HG02798 (cell line): ENCODE measurements around the gene NTSR2.

ENCODE experiments used
- ATAC-seq: cut with Tn5 transposase; IDR thresholded peaks from one replicate; pipeline ENCODE4 v1.9.1; 2021; ENCODE audit warnings: mild to moderate bottlenecking; ENCODE audit not compliant: unreplicated experiment, poor library complexity

NTSR2 gene

DNA sequence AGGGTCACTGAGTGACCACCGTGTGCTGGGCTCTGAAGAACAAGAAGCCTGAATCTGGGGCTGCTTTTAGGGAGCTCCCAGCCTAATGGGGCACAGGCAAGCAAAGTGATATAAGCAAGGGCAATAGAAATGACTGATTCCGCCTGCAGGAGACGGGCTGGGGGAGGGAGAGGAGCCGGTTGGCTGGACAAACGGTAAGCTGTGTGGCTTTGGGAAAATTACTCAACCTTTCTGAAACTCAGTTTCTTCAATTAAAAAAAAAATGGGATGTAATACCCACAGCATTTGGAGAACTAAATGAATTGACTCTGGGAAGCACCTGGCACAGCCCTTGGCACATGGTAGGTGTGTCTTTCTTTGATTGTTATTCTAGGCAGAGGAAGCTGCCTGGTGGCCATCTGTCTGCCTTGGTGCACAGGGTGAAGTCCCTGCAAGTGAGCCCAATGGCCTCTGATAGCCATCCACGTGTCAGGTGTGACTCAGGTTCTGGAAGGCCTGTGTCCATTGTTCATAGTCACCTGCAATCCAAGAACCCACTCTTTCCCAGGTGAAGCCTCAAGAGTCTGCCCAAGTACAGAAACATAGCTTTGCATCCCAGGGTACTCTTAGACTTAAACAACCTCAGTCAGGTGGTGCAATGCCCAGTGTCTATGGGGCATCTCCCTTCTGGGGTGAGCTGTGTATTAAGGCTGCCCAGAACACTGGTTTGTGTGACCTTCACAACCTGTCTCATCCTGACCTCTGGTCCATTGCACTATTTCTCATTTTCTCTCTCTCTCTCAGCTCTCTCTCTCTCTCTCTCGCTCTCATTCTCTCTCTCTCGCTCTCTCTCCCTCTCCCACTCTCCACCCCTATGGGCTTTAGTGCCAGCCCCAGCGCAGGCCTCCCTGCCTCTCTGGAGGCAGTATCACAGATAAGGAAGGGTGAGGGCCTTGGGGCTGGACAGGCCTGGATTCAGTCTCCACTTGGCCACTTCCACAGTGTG is 30.0 kb upstream of the NTSR2 start:
- no peak for ATAC-seq

- ATAC-seq: no peak
These were observed 28.3 kb upstream of the NTSR2 start for GRCh38 chr2:11698009-11698922.

- no peak for ATAC-seq
These were observed 27.3 kb upstream of the NTSR2 start for GRCh38 chr2:11697103-11697871.

- no peak for ATAC-seq
These were observed 26.7 kb upstream of the NTSR2 start for GRCh38 chr2:11696736-11697102.

- no peak for ATAC-seq
These were observed 25.6 kb upstream of the NTSR2 start for GRCh38 chr2:11695576-11695975.

DNA sequence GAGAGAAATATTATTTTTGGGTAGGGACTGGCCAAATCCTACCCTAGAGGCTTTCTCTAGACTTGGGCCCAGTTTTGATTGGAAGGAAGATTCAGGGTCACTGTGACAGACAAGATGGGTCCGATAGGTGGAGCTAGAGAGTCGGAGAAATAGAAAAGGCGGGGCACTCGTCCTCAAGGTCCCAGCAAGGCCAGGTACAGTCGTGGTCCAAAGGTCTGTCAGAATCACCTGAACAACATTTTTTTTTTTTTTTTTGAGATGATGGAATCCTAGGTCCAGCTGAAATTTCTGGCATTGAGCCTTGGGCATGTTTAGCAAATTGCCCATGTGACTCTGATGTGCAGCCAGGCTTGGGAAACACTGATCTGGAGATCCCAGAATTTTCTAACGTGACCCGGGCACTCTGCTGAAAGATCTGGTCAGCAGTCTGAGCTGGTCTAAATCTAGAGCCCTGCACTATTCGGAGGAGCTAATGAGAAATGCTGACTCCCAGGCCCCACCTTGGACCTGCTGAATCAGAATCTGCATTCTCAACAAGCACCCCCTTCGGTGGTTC is 23.0 kb upstream of the NTSR2 start:
- peak; percentile 82 for ATAC-seq

- ATAC-seq: no peak
These were observed 21.2 kb upstream of the NTSR2 start for GRCh38 chr2:11691076-11691660.

DNA sequence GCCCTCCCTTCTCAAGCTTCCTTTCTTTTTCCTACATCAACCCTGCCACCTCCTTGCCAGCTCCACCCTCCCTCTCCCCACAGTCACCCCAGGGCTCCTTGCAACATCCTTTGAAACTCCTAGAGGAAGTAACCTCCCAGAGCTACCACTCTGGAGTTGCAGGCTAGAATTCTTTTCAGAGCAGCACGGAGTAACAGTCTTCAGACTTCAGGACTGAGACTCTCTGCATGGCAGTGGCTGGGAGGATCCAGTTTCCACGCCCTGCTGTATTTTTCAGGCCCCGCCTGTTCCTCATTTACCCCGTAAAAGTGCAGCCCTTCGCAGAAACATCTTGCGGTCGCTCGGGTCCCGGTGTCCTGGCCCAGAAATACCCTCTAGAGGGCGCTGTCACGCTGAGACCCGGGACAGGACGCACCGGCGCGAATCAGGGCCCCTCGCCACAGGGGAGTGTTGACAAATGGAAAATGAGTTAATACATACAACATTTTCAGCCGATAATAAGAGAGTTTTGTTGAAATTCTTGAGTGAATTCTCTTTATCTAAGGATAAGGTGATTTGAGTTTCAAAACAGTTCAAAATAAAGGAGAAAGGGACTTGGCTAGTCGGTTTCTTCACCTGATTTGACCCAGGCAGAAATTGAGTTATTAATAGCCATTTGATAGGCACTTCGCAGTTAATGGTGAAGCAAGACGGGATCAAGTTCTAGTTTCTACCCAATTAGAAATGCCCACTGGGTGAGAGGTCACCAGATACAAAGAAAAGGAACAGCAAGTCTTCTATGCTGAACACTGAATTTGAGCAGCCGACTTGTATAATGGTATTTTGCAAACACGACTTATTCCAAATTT is 18.5 kb upstream of the NTSR2 start:
- peak; percentile 77 for ATAC-seq

DNA sequence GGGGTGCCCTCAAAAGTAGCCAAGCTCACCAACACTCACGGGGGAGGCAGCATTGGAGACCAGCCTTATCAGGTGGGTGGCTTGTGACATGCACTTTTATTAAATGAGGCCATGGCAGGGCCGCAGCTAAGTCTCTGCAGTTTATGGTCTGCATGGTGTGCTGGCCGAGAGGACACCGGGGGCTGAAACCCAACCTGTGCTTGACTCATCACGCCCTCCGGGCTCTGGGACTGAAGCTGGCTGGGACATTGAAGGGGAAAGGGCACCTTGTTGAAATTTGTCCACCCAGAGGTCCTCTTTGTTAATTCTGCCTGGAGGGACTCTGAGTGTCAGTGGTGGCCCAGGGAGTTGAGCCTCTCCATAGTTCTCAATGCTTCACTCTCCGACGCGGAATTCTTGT is 17.7 kb upstream of the NTSR2 start:
- ATAC-seq: no peak

- ATAC-seq: no peak
These were observed 16.0 kb upstream of the NTSR2 start for GRCh38 chr2:11685906-11686470.

GRCh38 chr2:11684894-11685460 is 15.0 kb upstream of the NTSR2 start:
- ATAC-seq: no peak

DNA sequence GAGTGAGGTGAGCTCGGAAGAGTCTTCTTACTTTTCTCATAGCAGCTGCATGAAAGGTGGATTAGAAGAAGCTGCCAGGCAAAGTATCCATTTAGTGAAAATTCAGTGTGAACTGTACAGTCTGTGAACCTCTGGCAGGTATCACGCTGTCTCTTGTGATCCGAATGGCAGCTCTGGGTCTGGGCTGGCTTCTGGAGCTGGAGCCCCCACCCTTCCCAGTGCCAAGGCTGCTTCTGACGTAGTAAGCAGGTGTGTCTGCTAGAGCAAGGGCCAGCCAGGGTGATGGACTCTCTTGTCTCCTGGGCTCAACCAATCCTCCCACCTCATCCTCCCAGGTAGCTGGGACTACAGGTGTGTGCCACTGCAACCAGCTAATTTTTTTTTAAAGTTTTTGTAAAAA is 14.0 kb upstream of the NTSR2 start:
- no peak for ATAC-seq

GRCh38 chr2:11683476-11683875 is 13.5 kb upstream of the NTSR2 start:
- no peak for ATAC-seq

GRCh38 chr2:11682590-11682915 is 12.6 kb upstream of the NTSR2 start:
- ATAC-seq: no peak

DNA sequence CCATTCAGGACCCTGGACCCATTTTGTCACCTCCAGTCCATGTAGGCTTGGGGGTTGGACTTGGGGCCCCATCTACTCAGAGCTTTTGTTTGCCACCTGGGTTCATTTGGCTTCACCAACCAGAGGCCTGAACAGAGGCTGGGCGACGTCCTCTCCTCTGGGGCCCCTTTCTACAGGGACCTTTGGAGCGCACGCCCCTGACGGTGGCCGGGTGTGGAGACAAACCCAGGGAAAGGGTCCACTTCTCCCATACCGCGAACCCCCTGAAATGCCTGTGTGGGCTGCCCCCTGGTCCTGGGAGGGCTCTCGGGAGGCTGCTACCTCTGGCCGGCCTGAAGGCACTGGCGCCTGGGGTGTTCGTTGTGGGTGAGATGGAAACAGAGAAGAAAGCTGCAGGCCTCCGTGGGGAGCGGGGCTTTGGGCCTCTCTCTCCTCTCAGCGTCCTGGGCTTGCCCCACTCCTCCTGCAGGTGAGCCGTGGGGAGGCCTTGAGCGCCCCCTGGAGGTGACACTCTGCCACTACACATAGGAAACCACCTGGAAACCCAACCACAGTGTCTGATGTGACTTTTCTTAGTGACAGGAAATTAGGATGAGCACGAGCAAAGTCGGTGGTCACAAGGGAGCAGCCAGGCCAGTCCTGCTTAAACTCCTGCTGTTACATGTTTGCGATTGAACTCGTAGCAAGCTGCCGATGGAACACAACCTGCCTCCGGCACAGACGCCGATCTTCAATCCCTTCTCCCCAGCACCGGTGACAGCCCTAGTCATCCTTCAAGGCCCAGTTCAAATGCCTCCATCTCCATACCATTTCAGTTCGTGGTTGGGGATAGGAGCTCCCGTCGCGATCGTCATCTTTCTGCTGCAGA is 12.0 kb upstream of the NTSR2 start:
- ATAC-seq: peak; percentile 44

GRCh38 chr2:11680901-11681721 is 11.1 kb upstream of the NTSR2 start:
- ATAC-seq: no peak
